Stimulated activated naive CD8-positive, alpha-beta T cell treated with anti-CD3 and anti-CD28 coated beads, Interleukin-15, Interleukin-2, amounts not matched to agents 100 ng/mL and 50 ng/mL, for 24 hours (primary cell): Measurements from ENCODE around the gene OSBP2.
"Not testable (repeated sequence)": the region's sequence is repeated elsewhere in the genome, so short reads cannot be mapped to it uniquely, and the experiment has no call there.

Experiments used
- H3K27ac Mint-ChIP-seq: one replicate; pipeline ENCODE4 v1.8.0; 2021; ENCODE audit warnings: mild to moderate bottlenecking, mixed read lengths
- H3K27me3 Mint-ChIP-seq: one replicate; pipeline ENCODE4 v1.8.0; 2021; ENCODE audit warnings: mixed read lengths
- H3K36me3 Mint-ChIP-seq: one replicate; pipeline ENCODE4 v1.8.0; 2021; ENCODE audit warnings: low read depth, mixed read lengths
- H3K4me1 Mint-ChIP-seq: one replicate; pipeline ENCODE4 v1.8.0; 2021; ENCODE audit warnings: low read depth, mixed read lengths
- H3K4me3 Mint-ChIP-seq: one replicate; pipeline ENCODE4 v1.8.0; 2021; ENCODE audit warnings: mild to moderate bottlenecking, mixed read lengths
- H3K9me3 Mint-ChIP-seq: one replicate; pipeline ENCODE4 v1.8.0; 2021; ENCODE audit warnings: mixed read lengths

The OSBP2 gene

DNA sequence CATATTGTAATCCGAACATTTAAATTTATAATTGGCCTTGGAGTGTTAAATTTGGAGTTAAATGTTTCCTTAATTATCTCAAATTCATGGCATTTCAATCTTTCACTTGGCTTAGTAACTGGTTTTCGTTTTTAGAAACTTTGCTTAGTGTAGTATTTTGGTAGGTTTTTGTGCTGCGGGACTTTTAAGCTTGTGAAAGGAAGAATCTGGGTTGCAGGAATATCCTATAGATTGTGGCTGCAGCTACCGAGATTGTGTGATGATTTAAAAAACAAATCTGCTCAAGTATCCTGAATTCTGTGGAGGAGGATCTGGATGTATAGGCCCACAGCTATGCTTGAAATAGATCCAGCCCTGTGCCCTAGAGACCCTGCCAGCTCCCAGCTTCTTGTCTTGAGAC is 27.1 kb downstream of the OSBP2 start:
- no peaks in the 10 kb centered on the region for H3K36me3 Mint-ChIP-seq
- H3K4me3 Mint-ChIP-seq, result no peak overlapping the region
- no peak overlapping the region for H3K27ac Mint-ChIP-seq
- H3K27me3 Mint-ChIP-seq, result no peaks in the 10 kb centered on the region
- peaks cover 4% of the 10 kb centered on the region for H3K4me1 Mint-ChIP-seq
- no peaks in the 10 kb centered on the region for H3K9me3 Mint-ChIP-seq

DNA sequence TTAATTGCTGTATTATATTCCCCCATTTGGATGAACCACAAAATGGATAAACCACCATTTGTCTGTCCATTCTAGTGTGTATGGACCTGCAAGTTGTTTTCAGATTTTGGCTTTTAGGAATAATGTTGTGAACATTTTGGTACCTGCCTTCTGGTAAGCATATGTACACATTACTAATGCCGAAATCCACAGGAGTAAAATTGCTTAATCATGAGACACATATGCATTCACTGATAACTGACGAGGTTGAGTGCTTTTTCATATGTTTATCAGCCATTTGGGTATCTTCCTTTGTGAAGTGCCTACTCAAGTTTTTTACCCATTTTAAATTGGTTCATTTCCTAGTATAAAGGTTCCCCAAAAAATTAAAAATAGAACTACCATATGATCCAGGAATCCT is 34.2 kb downstream of the OSBP2 start:
- H3K27ac Mint-ChIP-seq, result no peak overlapping the region
- no peaks in the 10 kb centered on the region for H3K36me3 Mint-ChIP-seq
- no peaks in the 10 kb centered on the region for H3K27me3 Mint-ChIP-seq
- no peaks in the 10 kb centered on the region for H3K9me3 Mint-ChIP-seq
- no peaks in the 10 kb centered on the region for H3K4me1 Mint-ChIP-seq
- no peak overlapping the region for H3K4me3 Mint-ChIP-seq

DNA sequence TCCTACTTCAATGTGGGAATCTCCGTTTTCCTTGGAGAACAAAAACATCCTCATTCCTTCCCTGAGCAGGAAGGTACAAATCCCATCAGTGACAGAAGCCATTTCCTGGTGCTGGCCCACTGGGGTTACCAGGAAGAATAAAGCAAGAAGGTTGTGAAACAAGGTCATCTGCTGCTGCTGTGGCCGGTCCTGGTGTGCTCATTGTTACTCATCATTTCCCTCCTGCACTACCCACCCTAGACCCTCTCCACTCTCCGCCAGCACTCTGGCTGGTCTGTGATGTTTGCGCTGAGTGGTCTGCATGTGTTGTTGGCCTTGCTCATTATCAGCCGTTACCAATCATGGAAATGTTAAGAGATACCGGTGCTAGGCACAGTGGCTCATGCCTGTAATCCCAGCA is 37.0 kb downstream of the OSBP2 start:
- H3K27ac Mint-ChIP-seq, result no peak overlapping the region
- no peak overlapping the region for H3K4me3 Mint-ChIP-seq
- H3K27me3 Mint-ChIP-seq, result no peaks in the 10 kb centered on the region
- no peaks in the 10 kb centered on the region for H3K36me3 Mint-ChIP-seq
- no peaks in the 10 kb centered on the region for H3K4me1 Mint-ChIP-seq
- H3K9me3 Mint-ChIP-seq, result no peaks in the 10 kb centered on the region

DNA sequence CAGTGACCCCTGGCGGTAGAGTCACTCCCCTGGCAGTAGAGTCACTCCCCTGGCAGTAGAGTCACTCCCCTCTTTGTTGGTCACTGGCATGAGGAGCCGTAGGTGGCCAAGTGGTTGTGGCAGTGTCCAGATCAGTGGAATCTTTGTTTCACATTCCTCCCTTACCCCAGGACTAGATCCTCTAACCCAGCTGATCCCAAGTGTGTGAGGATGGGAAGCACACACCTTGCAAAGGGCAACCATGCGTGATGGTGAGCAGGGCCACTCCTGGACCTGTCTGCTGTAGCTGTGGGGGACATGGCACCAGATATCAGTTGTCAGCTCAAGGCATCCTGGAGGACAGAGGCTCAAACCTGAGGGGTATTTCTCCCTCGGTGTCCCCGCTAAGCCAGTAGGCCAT is 37.8 kb downstream of the OSBP2 start:
- Mint-ChIP-seq H3K9me3 (no peaks in the 10 kb centered on the region), H3K27me3 (no peaks in the 10 kb centered on the region), H3K27ac (no peak overlapping the region), H3K4me1 (no peaks in the 10 kb centered on the region), H3K4me3 (no peak overlapping the region), H3K36me3 (no peaks in the 10 kb centered on the region)

DNA sequence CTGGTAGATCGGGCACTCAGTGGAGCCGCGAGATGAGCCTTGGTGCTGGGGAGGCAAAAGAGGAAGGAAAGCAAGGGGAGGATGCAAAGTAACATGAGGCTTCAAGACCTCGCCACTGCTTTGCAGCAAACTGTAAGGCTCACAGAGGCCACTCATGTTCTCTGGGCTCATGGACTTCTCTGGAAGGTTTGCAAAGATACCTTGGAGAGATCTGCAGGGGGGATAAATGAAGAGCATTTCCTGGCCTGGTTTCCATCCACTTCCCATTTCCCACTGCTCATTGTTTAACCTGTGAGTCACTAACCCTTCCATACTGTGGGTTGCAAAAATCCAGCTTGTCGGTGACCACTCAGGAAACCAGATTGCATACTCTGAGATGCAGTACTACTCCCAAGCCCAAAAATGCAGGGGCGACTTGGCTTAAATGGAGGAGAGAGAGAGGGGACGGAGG is 38.5 kb downstream of the OSBP2 start:
- H3K4me3 Mint-ChIP-seq, result no peak overlapping the region
- no peaks in the 10 kb centered on the region for H3K27me3 Mint-ChIP-seq
- no peaks in the 10 kb centered on the region for H3K36me3 Mint-ChIP-seq
- no peaks in the 10 kb centered on the region for H3K4me1 Mint-ChIP-seq
- no peaks in the 10 kb centered on the region for H3K9me3 Mint-ChIP-seq
- no peak overlapping the region for H3K27ac Mint-ChIP-seq

DNA sequence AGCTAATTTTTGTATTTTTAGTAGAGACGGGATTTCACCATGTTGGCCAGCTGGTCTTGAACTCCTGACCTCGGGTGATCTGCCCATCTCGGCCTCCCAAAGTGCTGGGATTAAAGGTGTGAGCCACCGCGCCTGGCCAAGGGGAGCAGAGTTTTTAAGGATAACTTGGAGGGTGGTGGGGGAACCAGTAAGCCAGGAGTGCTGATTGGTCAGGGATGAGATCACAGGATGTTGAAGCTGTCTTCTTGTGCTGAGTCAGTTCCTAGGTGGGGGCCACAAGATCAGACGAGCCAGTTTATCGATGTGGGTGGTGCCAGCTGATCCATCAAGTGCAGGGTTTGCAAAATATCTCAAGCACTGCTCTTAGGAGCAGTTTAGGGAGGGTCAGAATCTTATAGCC is 45.3 kb downstream of the OSBP2 start:
- Mint-ChIP-seq H3K4me1 (peaks cover 48% of the 10 kb centered on the region), H3K4me3 (peak overlapping the region; percentile 7), H3K27ac (peak overlapping the region; percentile 76)
- not testable (repeated sequence) for H3K9me3 Mint-ChIP-seq, H3K36me3 Mint-ChIP-seq, H3K27me3 Mint-ChIP-seq

DNA sequence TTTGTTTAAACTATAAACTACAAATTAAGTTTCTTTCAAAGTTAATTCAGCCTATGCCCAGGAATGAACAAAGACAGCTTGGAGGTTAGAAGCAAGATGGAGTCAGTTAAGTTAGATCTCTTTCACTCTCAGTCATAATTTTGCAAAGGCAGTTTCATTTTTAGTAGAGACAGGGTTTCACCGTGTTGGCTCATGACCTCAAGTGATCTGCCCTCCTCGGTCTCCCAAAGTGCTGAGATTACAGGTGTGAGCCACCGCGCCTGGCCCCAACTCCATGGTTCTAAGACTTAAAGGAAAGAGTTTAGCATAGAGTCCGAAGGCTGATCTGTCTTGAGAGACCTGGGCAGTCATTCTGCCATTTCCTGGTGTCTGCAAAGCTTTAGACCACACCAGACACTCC is 45.8 kb downstream of the OSBP2 start:
- H3K27me3 Mint-ChIP-seq, H3K4me3 Mint-ChIP-seq, H3K9me3 Mint-ChIP-seq, H3K36me3 Mint-ChIP-seq: not testable (repeated sequence)
- peak overlapping the region; percentile 76 for H3K27ac Mint-ChIP-seq
- peaks cover 50% of the 10 kb centered on the region for H3K4me1 Mint-ChIP-seq

DNA sequence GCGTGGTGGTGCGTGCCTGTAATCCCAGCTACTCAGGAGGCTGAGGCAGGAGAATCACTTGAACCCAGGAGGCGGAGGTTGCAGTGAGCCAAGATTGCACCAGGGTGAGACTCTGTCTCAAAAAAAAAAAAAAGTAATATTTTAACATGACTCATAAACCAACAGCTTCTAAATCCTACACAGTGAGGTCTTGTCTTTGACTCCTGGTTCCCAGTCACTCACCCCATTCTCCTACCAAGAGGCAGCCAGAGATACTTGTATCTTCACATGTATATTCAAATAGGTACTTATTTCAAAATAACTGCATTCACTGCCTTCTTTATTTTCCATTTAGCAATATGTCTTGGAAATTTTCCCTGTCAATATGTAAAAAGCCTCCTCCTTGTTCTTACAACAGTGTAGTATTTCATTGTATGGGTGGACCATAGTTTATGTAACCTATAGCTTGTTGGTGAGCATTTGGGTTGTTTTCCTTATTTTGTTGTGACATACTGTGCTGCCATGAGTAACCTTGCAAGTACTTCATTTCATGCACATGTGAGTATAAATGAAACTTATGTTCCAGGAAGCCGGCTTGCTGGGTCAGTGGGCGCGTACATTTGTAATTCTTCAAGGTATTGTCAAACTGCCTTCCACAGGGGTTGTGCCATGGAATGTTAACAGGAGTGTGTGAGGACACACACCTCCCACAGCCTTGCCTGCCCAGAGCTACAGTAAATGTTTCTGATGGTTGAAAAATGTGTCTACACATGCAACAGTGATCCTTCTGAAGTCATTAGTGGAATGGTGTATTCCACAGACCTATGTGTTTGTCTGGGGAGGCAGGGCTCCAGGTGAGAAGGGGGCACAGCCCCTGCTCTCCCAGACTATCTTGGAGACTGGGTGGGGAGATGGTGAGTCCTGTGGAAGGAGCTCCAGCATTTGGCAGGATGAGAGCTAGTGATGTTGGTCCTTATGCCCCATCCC is 47.9 kb downstream of the OSBP2 start:
- H3K4me3 Mint-ChIP-seq, result no peak overlapping the region
- no peaks in the 10 kb centered on the region for H3K36me3 Mint-ChIP-seq
- H3K4me1 Mint-ChIP-seq, result peaks cover 56% of the 10 kb centered on the region

DNA sequence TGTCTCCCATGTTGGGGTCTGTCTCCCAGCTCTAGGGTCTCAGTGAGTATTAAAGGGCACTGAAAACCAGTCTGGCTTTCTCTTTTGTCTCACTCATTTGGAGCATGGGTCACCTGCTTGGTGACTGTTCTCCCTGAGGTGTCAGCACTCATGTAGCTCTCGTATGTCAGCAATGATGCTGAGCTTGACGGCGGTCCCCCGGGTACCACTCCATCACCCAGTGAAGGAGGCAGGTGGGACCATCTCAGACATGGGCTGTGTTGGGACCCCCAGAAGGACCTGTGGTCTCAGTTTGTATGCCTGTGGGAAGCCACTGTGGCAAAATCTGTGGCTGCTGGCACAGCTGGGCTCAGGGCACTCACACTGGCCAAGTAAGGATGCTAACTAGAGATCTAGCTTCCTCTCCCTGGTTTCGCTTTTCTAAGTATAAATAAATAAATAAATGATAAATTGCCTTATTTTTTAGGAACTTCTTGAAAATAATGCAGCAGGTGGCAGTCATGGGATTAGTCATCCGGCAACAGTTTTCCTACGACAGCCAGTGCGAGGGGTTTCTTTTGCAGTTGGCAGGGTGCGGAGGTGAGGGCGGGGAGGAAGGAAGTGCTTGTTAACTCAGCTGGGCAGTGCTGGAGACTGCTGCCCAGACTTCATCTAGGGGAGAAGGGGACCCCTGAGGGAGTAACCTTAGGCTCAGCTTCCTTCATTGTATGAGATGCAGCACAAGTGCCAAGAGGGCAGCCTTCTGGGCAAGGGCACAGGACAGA is 48.8 kb downstream of the OSBP2 start:
- H3K4me1 Mint-ChIP-seq, result peaks cover 56% of the 10 kb centered on the region
- H3K4me3 Mint-ChIP-seq, result no peak overlapping the region
- H3K27ac Mint-ChIP-seq, result no peak overlapping the region
- peaks cover 5% of the 10 kb centered on the region for H3K27me3 Mint-ChIP-seq
- H3K9me3 Mint-ChIP-seq, result no peaks in the 10 kb centered on the region
- H3K36me3 Mint-ChIP-seq, result no peaks in the 10 kb centered on the region

More for the DNA sequence above, 47.9 kb downstream of the OSBP2 start:
- H3K9me3 Mint-ChIP-seq, result no peaks in the 10 kb centered on the region
- H3K27me3 Mint-ChIP-seq, result peaks cover 5% of the 10 kb centered on the region
- H3K27ac Mint-ChIP-seq, result peak overlapping the region; percentile 83

DNA sequence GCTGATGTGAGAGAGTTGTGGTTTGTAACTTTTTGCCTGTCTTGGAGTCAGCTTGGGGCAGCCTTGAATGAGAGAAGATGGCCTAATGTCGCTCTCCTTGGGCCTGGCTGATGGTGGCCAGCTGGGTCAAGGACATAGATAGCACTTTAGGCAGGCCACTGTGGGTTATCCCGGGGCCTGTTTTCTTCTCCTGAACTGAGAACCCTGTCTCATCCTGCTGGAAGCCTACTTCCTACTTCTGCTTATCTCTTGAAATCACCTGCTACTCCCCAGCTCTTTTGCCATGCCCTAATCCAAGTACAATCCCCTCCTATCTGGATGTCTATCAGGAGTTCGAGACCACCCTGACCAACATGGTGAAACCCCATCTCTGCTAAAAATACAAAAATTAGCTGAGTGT is 49.5 kb downstream of the OSBP2 start:
- no peaks in the 10 kb centered on the region for H3K36me3 Mint-ChIP-seq
- H3K9me3 Mint-ChIP-seq, result no peaks in the 10 kb centered on the region
- H3K4me3 Mint-ChIP-seq, result no peak overlapping the region
- H3K27me3 Mint-ChIP-seq, result peaks cover 5% of the 10 kb centered on the region
- peaks cover 56% of the 10 kb centered on the region for H3K4me1 Mint-ChIP-seq
- no peak overlapping the region for H3K27ac Mint-ChIP-seq

DNA sequence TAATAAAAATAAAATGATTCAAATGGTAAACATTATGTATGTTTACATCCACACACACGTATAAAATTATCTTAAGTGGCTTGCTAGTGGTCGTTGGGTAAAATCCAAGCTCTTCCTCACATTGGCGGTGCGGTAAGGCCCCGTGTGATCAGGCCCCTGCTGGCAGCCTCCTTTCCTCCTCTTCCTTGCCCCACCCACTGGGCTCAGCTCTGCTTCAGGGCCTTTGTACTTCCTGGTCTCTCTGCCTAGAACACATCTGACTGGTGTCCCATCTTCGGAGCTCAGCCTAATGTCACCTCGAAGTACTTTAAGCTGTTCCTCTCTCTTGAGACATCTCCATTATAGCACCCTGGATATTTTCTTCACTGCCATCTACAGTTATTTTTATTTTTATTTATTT is 52.8 kb downstream of the OSBP2 start:
- no peaks in the 10 kb centered on the region for H3K9me3 Mint-ChIP-seq
- H3K27ac Mint-ChIP-seq, result no peak overlapping the region
- peaks cover 32% of the 10 kb centered on the region for H3K4me1 Mint-ChIP-seq
- H3K36me3 Mint-ChIP-seq, result no peaks in the 10 kb centered on the region
- H3K27me3 Mint-ChIP-seq, result no peaks in the 10 kb centered on the region
- no peak overlapping the region for H3K4me3 Mint-ChIP-seq

DNA sequence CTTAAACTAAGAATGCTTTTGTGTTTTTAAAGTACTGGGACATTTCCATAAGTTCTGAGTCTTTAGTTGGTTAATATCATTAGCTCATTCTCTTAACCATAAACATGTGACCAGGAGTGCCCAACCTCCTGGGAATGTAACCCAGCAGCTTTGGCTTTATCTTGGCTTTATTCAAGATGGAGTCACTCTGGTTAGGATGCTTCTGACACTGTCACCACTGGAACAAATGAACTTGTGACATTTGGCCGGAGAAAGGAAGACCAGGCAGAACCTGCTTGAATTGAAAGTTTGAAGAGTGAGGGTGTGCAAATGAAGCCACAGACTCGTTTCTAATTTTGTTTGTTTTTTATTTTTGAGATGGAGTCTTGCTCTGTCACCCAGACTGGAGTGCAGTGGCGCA is 54.6 kb downstream of the OSBP2 start:
- Mint-ChIP-seq H3K27me3 (no peaks in the 10 kb centered on the region), H3K9me3 (no peaks in the 10 kb centered on the region), H3K36me3 (no peaks in the 10 kb centered on the region)

DNA sequence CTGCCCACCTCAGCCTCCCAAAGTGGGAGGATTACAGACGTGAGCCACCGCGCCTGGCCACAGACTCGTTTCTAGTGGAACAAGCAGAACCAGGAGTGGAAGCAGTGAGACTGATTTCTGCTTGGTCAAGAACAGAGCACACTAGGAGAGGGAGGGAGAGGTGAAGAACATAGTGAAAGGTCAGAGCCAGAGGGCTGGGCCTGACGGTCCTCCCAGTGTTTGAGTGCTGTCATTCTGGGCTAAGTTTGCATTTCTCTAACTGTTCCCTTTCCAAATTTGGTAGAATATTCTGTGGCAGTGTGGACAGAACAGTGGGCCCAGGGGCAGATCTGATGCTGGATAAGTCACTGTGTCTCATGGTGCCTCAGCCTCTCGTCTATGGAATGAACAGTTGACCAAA is 55.2 kb downstream of the OSBP2 start:
- Mint-ChIP-seq H3K27ac (no peak overlapping the region), H3K4me1 (peaks cover 10% of the 10 kb centered on the region), H3K27me3 (no peaks in the 10 kb centered on the region), H3K36me3 (no peaks in the 10 kb centered on the region), H3K4me3 (no peak overlapping the region), H3K9me3 (no peaks in the 10 kb centered on the region)

More for the DNA sequence above, 54.6 kb downstream of the OSBP2 start:
- Mint-ChIP-seq H3K4me3 (no peak overlapping the region), H3K27ac (no peak overlapping the region), H3K4me1 (peaks cover 16% of the 10 kb centered on the region)

DNA sequence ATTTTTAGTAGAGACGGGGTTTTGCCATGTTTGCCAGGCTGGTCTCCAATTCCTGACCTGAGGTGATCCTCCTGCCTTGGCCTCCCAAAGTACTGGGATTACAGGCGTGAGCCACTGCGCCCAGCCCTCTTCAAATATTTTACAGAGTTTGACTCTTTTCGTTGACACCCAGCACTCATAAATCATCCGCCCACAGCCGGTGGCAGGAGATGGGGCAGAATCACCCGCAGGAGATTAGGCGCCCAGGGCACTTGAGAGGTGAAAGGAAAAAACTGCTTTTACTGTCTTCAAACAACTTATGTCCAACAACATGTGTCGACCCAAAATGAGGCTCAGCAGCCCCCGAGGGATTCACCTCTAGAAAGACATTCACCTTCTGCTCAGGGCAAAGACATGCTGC is 56.9 kb downstream of the OSBP2 start:
- H3K36me3 Mint-ChIP-seq, result no peaks in the 10 kb centered on the region
- no peak overlapping the region for H3K27ac Mint-ChIP-seq
- H3K9me3 Mint-ChIP-seq, result no peaks in the 10 kb centered on the region
- H3K4me3 Mint-ChIP-seq, result no peak overlapping the region
- no peaks in the 10 kb centered on the region for H3K27me3 Mint-ChIP-seq
- no peaks in the 10 kb centered on the region for H3K4me1 Mint-ChIP-seq

DNA sequence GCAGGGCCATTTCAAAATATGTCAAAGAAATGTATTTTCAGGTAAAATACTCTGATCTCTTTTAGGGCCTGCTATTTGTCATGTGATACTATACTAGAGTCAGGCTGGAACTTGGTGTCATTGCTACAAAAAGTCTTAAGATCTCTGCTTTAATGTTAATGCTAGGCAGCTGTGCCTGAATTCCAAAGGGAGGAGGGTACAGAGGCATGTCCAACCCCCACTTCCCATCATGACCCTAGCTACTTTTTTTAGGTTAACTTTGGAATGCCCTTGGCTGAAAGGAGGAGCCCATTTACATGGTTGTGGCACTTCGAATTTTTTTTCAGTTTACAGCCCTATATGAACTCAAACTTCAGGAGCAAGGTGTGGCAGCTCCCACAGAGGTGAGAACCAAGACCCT is 58.1 kb downstream of the OSBP2 start:
- Mint-ChIP-seq H3K27me3 (no peaks in the 10 kb centered on the region), H3K36me3 (no peaks in the 10 kb centered on the region), H3K27ac (no peak overlapping the region), H3K4me1 (no peaks in the 10 kb centered on the region), H3K9me3 (no peaks in the 10 kb centered on the region), H3K4me3 (no peak overlapping the region)
